Stimulated activated naive CD4-positive, alpha-beta T cell treated with Interleukin-2 at 50 U/mL for 16 hours (primary cell): ENCODE results near the gene MYO1H.
A peak's percentile ranks its signal among the peaks of the same experiment; 100 is the strongest.
"Not testable (repeated sequence)": the region's sequence is repeated elsewhere in the genome, so short reads cannot be mapped to it uniquely, and the experiment has no call there.

Experiments used
- DNase-seq: peaks from one replicate; lab custom pipeline; 2025; lab: John Stamatoyannopoulos, UW

The MYO1H gene

GRCh38 chr12:109343677-109344076 is 4.0 kb upstream of the MYO1H start:
- no peak for DNase-seq

- DNase-seq, result no peak
Observed at GRCh38 chr12:109345428-109345827, 2.3 kb upstream of the MYO1H start.

GRCh38 chr12:109346920-109347319 is 780 bp upstream of the MYO1H start:
- DNase-seq, result no peak

- DNase-seq, result no peak
Observed at GRCh38 chr12:109352184-109352583, 4.5 kb downstream of the MYO1H start.

- no peak for DNase-seq
Observed at GRCh38 chr12:109356577-109356976, 8.9 kb downstream of the MYO1H start.

GRCh38 chr12:109357032-109357431 is 9.3 kb downstream of the MYO1H start:
- DNase-seq, result no peak

- no peak for DNase-seq
Observed at GRCh38 chr12:109358154-109358869, 10.6 kb downstream of the MYO1H start.

- no peak for DNase-seq
Observed at GRCh38 chr12:109359131-109359690, 11.5 kb downstream of the MYO1H start.

GRCh38 chr12:109369831-109370230 is 22.1 kb downstream of the MYO1H start:
- DNase-seq, result no peak

GRCh38 chr12:109377139-109377685 is 29.5 kb downstream of the MYO1H start:
- no peak for DNase-seq

- no peak for DNase-seq
Observed at GRCh38 chr12:109378569-109378968, 30.9 kb downstream of the MYO1H start.

- no peak for DNase-seq
Observed at GRCh38 chr12:109382031-109382430, 34.3 kb downstream of the MYO1H start.

- no peak for DNase-seq
Observed at GRCh38 chr12:109383240-109383639, 35.5 kb downstream of the MYO1H start.

- DNase-seq, result no peak
Observed at GRCh38 chr12:109385339-109386058, 37.8 kb downstream of the MYO1H start.

- DNase-seq, result no peak
Observed at GRCh38 chr12:109386059-109386433, 38.3 kb downstream of the MYO1H start.

- DNase-seq, result no peak
Observed at GRCh38 chr12:109387425-109388166, 39.9 kb downstream of the MYO1H start.

GRCh38 chr12:109388167-109388563 is 40.5 kb downstream of the MYO1H start:
- no peak for DNase-seq

GRCh38 chr12:109389146-109389545 is 41.4 kb downstream of the MYO1H start:
- no peak for DNase-seq

GRCh38 chr12:109393437-109394345 is 46.0 kb downstream of the MYO1H start:
- peak; percentile 2 for DNase-seq

- no peak for DNase-seq
Observed at GRCh38 chr12:109394891-109395290, 47.2 kb downstream of the MYO1H start.

- DNase-seq, result not testable (repeated sequence)
Observed at GRCh38 chr12:109404841-109405240, 57.1 kb downstream of the MYO1H start.
